8988T (cell line): ENCODE measurements around the gene LRRN4CL.

Source experiments
- DNase-seq: peaks from one replicate; pipeline ENCODE4 v3.0.0; 2011

The LRRN4CL gene

GRCh38 chr11:62645946-62646824, 43.1 kb downstream of the LRRN4CL start, which contains the start of gene GANAB:
Gene GANAB, minus strand, starts transcription at chr11:62646613. Its CDS starts 14 bp downstream, at chr11:62646599.
- DNase-seq = peak; percentile 99

- no peak for DNase-seq
These were observed 43.7 kb downstream of the LRRN4CL start for GRCh38 chr11:62645671-62645945.

GRCh38 chr11:62644220-62644619, 45.1 kb downstream of the LRRN4CL start:
- DNase-seq = no peak
